ENCODE results near the gene CDH4.
"Not testable (repeated sequence)": the region's sequence is repeated elsewhere in the genome, so short reads cannot be mapped to it uniquely, and the experiment has no call there.

Gene CDH4

DNA sequence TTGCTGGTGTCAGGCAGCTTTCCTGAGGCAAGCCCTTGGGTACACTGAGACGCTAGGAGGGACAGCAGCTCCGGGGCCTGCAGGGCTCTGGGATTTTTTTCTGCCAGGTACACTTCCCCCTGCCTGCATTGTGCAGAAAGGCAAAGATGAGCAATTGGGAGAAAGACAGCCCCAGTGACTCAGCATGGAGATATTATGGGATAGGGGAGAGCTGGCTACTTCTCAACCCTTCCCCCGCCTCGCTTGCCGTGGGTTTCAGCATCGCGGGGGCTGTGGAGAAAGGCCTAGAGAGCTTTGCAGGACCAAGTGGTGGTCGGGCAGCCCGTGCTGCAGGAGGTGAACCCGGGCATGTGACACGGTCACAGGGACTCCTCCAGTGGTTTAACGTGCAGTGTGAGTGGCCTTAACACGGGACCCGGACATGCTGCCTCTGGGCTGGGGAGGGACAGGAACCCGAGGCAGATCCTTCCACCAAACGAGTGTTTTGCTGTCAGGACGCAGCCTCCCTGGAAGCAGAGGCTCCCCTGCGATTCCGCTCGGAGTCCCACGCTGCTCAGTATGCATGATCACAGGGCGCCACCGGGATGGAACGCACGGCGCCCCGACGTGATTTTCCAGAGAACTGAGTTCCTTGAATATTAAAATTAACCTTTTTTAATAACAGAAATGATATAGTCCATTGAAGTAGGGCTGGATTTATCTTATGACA, 139.9 kb downstream of the CDH4 start:
- DNase-seq = no peak

GRCh38 chr20:61394088-61394799, 142.2 kb downstream of the CDH4 start:
- DNase-seq = no peak

GRCh38 chr20:61396262-61396848, 144.3 kb downstream of the CDH4 start:
- DNase-seq = no peak

- DNase-seq = no peak
These were observed 145.1 kb downstream of the CDH4 start for GRCh38 chr20:61397146-61397545.

DNA sequence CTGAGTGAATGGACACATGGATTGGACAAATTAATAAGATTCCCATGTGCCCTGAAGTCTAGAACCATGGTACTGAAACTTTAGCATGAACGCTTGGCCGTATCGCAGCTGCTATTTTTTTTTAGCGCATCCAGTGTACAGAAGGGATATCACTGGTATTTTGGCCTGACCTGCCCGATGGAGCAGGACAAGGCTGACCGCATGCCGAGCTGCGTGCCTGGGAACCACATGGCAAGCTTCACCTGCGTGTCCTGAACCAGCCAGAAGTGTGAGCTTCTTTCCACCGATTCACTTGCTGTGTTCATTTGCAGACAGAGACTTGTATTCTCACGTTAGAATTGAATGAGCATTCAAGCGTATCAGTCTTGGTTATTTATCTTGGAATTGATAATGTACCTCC, 145.7 kb downstream of the CDH4 start:
- DNase-seq = no peak

DNA sequence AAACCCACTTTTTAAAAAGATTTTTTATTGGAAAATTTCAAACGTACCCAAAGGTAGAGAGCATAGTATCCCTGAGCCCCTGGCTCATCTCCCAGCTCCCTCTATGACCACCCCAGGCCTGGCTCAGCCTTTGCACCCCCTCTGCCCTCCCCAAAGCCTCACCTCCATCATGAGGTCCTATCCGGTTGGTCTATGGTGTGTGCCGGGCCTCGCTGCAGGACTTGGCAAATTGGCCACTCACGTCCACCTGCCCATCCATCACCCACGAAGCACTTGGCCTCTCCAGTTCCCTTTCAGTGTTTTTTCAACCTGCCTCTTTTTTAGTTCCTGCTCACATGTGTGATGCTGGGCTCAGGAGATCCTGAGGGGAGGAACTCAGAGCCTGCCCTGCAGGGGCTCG, 147.4 kb downstream of the CDH4 start:
- no peak for DNase-seq

DNA sequence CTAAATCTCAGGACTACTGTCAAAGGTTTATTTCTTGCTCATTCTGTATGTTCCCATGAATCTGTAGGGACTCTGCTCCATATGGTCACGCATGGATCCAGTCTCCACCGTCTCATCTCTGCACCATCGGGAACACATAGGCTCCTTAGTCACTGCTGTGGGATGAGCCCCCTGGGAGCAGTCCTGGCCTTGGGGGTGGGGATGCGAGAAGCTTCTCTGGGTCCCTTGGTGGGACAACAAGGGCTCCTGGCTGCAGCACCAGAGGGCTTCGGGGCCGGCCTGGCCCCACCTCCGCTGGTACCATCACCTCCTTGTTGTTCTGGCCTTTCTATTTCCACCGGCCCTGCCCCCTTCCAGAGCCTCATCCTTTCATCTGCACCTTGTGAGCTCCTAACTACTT, 148.4 kb downstream of the CDH4 start:
- DNase-seq = no peak

GRCh38 chr20:61404303-61404702, 152.2 kb downstream of the CDH4 start:
- no peak for DNase-seq

DNA sequence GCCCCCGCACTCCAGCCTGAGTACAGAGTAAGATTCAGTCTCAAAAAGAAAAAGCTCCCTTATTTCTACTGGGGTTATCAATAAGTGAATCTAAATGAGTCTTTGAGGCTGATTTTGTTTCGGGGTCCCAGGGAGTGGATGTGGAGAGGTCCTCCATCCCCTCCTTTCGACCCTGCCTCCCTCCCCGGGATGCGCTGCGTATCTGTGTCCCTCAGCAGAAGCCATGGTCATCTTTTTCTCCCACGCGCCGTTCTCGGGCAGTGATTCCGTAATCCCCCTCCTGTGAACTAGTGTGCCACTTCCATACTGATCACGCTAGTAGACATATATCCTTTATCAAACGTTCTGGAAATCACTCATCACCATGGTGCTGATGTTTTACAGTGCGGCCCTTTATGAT, 152.9 kb downstream of the CDH4 start:
- DNase-seq = no peak

GRCh38 chr20:61406773-61407172, 154.7 kb downstream of the CDH4 start:
- not testable (repeated sequence) for DNase-seq

DNA sequence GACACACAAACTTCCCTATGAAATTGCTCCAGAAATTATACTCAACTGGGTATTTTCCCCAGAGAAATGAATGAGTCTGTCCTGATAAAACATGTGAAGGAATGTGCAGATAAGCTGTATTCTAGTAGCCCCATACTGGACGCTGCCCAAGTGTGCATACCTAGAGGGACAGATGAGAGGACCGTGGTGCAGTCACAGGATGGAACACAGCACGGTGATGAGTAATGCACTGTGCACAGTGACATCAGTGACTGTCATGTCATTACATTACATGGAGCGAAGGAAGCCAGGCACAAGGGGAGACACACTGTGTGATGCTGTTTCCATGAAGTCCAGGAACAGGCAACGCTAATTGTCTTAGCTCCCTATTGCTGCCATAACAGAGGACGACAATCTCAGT, 155.5 kb downstream of the CDH4 start:
- no peak for DNase-seq

DNA sequence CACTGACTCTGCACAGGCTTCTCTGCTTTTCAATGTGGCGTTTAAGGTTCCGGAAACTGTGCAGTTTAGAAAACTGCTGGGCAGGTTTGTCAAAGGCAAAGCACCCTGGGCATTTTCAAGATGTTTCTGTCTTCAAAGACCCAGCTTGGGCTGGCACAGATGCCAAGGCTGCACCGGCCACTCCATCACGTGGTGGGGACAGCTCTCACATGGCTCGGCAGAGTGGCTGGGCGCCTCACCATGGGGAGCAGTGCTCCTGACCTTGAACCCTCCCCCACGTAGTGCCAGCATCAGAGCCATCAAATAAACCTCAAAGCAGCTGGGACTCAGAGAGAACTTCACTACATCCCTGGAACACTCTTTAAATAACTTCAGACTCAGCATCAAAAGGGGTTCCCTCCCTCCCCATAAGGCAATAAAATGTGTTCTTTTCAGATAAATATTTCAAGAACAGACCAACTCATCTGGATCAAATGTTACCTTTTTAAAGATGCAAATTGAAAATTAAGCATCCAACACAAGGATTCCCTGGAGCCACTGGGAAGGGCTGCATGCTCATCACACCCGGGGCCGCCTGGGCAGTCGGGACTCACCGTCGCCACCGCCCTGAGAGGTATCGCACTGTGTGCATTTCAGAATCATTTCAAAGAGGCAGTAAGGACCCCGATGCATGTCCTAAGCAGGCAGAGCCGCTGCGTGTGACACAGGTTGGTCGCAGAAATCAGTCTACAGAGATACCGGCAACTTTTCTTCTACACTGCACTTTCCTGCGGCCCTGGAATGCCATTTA, 157.1 kb downstream of the CDH4 start:
- DNase-seq = no peak

DNA sequence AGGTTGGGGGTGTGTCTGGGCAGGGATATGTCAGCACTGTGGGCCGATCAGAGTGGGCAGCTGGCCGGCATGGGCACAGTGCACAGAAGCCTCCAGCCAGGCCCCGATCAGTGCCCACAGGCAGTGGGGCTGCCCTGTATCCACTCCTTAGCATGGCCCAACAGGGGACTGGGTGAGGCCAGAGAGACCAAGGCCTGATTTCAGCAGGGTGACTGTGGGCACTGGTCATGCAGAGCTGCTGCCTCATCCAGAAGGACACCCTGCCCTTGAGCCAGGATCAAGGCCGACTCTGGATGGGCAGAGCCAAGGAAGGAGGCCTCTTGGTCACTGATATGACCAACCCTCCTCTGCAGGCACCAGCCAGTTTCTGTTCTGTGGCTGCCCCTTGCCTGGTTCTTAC, 159.7 kb downstream of the CDH4 start:
- no peak for DNase-seq

- DNase-seq = no peak
These were observed 161.7 kb downstream of the CDH4 start for GRCh38 chr20:61413752-61414151.

- no peak for DNase-seq
These were observed 162.5 kb downstream of the CDH4 start for GRCh38 chr20:61414455-61414991.

DNA sequence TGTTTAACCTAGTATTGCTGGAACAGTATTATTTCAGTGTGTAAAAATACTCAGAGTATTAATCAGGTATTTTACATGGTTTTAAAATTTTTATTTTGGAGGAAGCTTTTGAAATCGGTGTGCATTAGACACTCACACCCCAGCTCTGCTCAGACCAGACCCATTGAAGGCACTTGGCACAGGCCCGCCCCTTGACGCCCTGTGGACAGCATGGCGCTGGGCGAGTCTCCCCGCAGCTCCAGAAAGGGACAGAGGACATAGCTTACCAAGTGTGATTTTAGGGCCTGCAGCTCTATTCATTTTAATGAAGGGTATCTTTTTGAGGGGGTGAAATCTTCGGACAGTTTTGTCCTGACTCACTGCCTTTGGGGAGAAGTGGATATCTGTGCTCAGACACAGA, 164.5 kb downstream of the CDH4 start:
- no peak for DNase-seq

DNA sequence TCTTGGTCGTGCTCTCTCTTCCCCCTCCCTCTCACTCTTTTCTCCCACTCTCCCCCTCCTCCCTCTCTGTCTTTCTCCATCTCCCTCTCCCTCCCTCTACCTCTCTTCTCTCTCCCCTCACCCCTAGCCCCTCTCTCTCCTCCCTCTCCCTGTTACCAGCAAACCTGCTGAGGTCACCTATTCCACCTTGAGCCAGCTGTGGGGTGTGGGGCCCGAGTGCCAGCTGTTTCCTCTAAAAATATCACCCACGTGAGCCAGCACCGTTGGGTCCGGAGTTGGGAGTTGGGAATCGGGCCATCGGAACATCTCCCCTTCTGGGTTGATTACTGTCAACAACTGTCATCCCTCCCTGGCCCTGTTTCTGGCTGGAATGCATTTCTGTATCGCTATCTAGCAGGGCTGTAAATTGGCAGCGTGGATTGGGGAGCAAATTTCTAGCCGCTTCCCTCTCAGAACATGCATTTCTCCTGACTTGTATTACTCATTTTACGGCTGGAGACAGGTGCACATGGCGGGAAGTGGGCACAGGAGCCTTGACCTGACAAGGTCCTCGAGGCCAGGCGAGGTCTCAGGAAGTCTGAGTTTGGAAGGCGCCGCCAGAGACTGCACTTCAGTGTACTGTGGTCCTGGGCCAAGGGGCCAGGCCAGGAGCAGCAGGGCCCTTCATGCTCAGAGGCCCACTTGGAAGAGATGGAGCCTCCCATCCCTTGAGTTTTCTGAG, 165.3 kb downstream of the CDH4 start:
- DNase-seq = no peak

DNA sequence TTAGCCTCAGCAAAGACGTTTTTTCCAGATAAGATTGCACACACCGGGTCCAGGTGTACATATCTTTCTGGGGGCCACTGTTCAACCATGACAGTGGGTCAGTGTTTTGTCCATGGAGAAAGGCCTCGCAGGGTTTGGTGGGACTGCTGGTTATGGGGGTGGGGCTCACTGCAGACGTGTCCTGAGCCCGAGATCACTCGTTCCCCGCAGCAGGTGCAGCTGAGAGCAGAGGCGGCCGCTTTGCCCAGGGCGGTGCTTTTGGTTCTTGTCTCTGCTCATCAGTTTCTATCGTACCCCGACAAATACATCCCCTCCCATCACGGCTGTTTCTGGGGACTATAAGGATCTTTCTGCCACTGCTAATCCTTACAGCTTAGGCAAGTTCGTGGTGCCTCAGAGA, 166.9 kb downstream of the CDH4 start:
- no peak for DNase-seq

GRCh38 chr20:61419501-61419900, 167.4 kb downstream of the CDH4 start:
- no peak for DNase-seq

GRCh38 chr20:61420056-61420455, 168.0 kb downstream of the CDH4 start:
- no peak for DNase-seq

DNA sequence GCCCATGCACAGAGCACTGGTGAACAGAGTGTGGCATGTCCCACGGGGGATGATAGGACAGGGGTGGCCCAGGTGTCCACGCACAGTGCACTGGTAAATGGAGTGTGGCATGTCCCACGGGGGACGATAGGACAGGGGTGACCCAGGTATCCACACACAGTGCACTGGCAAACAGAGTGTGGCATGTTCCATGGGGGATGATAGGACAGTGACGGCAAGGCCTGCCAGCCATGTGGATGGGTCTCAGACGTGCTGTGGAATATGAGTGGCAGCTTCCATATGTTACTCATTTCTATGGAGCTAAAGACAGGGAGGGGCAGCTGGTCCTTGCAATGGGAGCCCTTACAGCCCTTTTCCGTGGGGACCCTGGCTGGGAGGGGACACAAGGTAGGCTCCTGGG, 168.7 kb downstream of the CDH4 start:
- no peak for DNase-seq

DNA sequence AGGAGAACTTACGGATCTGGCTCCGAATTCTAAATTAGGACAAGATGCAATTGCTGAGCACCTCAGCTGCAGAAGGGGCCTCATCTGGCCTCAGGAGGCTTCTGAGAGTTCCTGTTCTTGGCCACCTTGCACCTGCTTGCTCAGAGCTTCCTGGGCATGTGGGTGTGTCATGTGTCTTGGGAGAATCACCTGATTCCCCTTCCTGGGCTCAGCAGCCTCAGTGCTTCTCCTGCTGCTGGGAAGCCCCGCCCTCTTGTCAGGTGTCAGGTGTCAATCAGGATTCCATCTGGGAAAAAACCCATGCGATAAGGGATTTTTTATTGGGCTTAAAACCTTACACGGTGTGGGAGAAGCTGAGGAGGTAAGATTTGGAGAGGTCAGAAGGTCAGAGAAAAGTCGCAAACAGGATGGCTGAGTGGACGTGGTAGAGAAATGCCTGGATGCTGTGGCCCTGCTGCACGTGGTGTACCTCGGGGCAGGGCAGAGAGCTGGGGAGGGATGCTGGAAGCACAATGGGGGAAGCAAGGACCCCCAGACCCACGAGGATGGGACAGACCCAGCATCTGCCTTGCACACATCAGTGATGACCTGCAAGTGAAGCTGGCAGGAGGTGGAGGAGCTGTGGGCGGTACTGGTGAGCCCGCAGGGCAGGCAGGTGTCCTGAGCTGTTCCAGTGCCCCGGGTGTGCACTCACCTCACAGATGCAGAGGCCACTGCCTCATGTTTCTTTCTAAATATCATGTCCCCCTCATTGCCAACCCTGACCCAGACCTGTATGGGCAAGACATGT, 170.8 kb downstream of the CDH4 start:
- no peak for DNase-seq
